Posterior cingulate gyrus (tissue), 11 donors: ENCODE data around the gene INSRR.

Experiments used
- DNase-seq, 10 donors: peaks; one replicate each; pipeline versions ENCODE4 v3.0.0 to v3.0.0-alpha.2; 2020 to 2021; ENCODE audit warnings: mixed read lengths in 3 of 10
- intact Hi-C: fragments of 100-400 bp; cut with DNase I; formaldehyde crosslinking; loops from one replicate; pipeline ENCODE4 v1.15.1; 2023

INSRR gene

GRCh38 chr1:156812293-156812990 lies 46.5 kb downstream of the INSRR start:
- intact Hi-C loops = no loop called here
- DNase-seq = peak in 1 of 10 donors; percentile 40

GRCh38 chr1:156811168-156811567 lies 47.7 kb downstream of the INSRR start:
- intact Hi-C loops = no loop called here
- peak in 1 of 10 donors; percentile 25 for DNase-seq

- intact Hi-C loops = no loop called here
- DNase-seq = peak in 1 of 10 donors; percentile 29
Measured at GRCh38 chr1:156809711-156810366, 49.1 kb downstream of the INSRR start.

- peak in 1 of 10 donors; percentile 80 for DNase-seq
- intact Hi-C loops = no loop called here
Measured at GRCh38 chr1:156809281-156809680, 49.6 kb downstream of the INSRR start.

- DNase-seq = peak in 2 of 10 donors; percentile 63 to 65
- intact Hi-C loops = no loop called here
Measured at GRCh38 chr1:156808186-156809030, 50.5 kb downstream of the INSRR start.

- DNase-seq = peak in 2 of 10 donors; percentile 38 to 42
- intact Hi-C loops = no loop called here
Measured at GRCh38 chr1:156807627-156808026, 51.3 kb downstream of the INSRR start.

GRCh38 chr1:156806512-156807440 lies 52.1 kb downstream of the INSRR start:
- intact Hi-C loops = no loop called here
- DNase-seq = peak in 2 of 10 donors; percentile 9 to 24

GRCh38 chr1:156805766-156806511 lies 53.0 kb downstream of the INSRR start:
- intact Hi-C loops = no loop called here

GRCh38 chr1:156804572-156805243 lies 54.2 kb downstream of the INSRR start:
- intact Hi-C loops = no loop called here
- peak in 2 of 10 donors; percentile 24 to 63 for DNase-seq

More at GRCh38 chr1:156805766-156806511, 53.0 kb downstream of the INSRR start:
- DNase-seq = peak in 2 of 10 donors; percentile 27 to 33

GRCh38 chr1:156804026-156804425 lies 54.9 kb downstream of the INSRR start:
- no peak for DNase-seq
- intact Hi-C loops = no loop called here

GRCh38 chr1:156803086-156803851 lies 55.6 kb downstream of the INSRR start:
- DNase-seq = no peak
- intact Hi-C loops = no loop called here

GRCh38 chr1:156802421-156802935 lies 56.4 kb downstream of the INSRR start:
- intact Hi-C loops = no loop called here
- DNase-seq = peak in 1 of 10 donors; percentile 19

GRCh38 chr1:156801409-156802121 lies 57.4 kb downstream of the INSRR start:
- DNase-seq = no peak
- intact Hi-C loops = no loop called here

GRCh38 chr1:156797212-156797871 lies 61.6 kb downstream of the INSRR start:
- intact Hi-C loops = loop anchor here (5.0 kb wide), 2 partner anchors 65 to 95 kb away; partner anchors contain the start of genes NTRK1 and PEAR1
- peak in 4 of 10 donors; percentile 33 to 46 (median 36) for DNase-seq

- intact Hi-C loops = loop anchor here (5.0 kb wide), 2 partner anchors 66 to 96 kb away; partner anchors contain the start of genes NTRK1 and PEAR1
- DNase-seq = no peak
Measured at GRCh38 chr1:156796340-156797097, 62.4 kb downstream of the INSRR start.
